ENCODE measurements around the gene NUDT8. TPM values are rescaled to one million over a fixed set of nuclear protein-coding genes. Genes with fewer than 3 reads are reported as not detected.

The NUDT8 gene
- total and polyA plus RNA-seq, 2 of the 8 experiments (the other 6 are each of a cell fraction or from before 2014, with no cell fraction given), result 7.2 to 8.3 TPM

GRCh38 chr11:67583247-67584204 is 46.2 kb downstream of the NUDT8 start, which contains the start of gene GSTP1:
TSS of gene GSTP1 (plus strand) at chr11:67583812. CDS start at chr11:67583844, 32 bp downstream.
- Histone ChIP-seq H3K79me1 (ENCODE audit: low read depth, low read length) (peaks cover 10% of the 10 kb centered on the region), H4K5ac (ENCODE audit: insufficient read length, low read depth, low read length) (peak within 1 kb of the TSS; percentile 84), H3K4me2 (ENCODE audit: insufficient read depth in 1 of 2, low read depth in 2 of 2, low read length in 2 of 2) (peak within 1 kb of the TSS; percentile 86 to 92), H3K27me3 (replicated peaks in 1 of 4; ENCODE audit: control insufficient read depth in 3 of 4, extremely low read depth in 1 of 4, insufficient read depth in 3 of 4, low read length in 3 of 4) (0 out of 7 replicates have a peak, but pooled peaks cover 0 to 2% (median 0%) of the 10 kb centered on the region in 4 experiments), H4K20me1 (replicated peaks in 1 of 2; ENCODE audit: control insufficient read depth in 1 of 2, insufficient read depth in 2 of 2, low read length in 2 of 2) (peaks cover 8 to 10% of the 10 kb centered on the region in 2 experiments), H3K23ac (ENCODE audit: insufficient read length) (no peak within 1 kb of the TSS), H3K4me1 (replicated peaks in 1 of 4; ENCODE audit: control insufficient read depth in 3 of 4, insufficient read depth in 4 of 4, low read length in 3 of 4) (peaks cover 5 to 33% (median 17%) of the 10 kb centered on the region in 4 experiments), H2BK120ac (replicated peaks; ENCODE audit: low read depth, low read length) (no peak within 1 kb of the TSS), H3K23me2 (ENCODE audit: low read depth, low read length) (peaks cover 5% of the 10 kb centered on the region; the same call in 1 of the 2 replicates), H2AFZ (ENCODE audit: low read length) (no peak within 1 kb of the TSS), H3K18ac (ENCODE audit: extremely low read depth, low read length) (peak within 1 kb of the TSS; percentile 78), H4K8ac (ENCODE audit: extremely low read depth, insufficient read depth, low read length) (peak within 1 kb of the TSS; percentile 95; the same call in 1 of the 2 replicates), H3K4ac (replicated peaks; ENCODE audit: insufficient read length, low read depth, low read length) (peak within 1 kb of the TSS; percentile 58), H2BK15ac (ENCODE audit: low read length) (peak within 1 kb of the TSS; percentile 98; the same call in 1 of the 2 replicates), H3K56ac (replicated peaks; ENCODE audit: insufficient read length, low read depth, low read length) (peak within 1 kb of the TSS; percentile 70), H3K79me2 (ENCODE audit: control insufficient read depth in 1 of 2, insufficient read depth in 2 of 2, low read length in 2 of 2) (peaks cover 0 to 27% of the 10 kb centered on the region in 2 experiments; a peak in 2 of 4 replicates), H2BK12ac (ENCODE audit: low read depth, low read length) (peak within 1 kb of the TSS; percentile 99), H3K14ac (ENCODE audit: insufficient read length) (no peak within 1 kb of the TSS), H3K9me3 (ENCODE audit: insufficient read depth in 2 of 2, low read depth in 1 of 2, low read length in 1 of 2) (no peaks in the 10 kb centered on the region), H3K27ac (ENCODE audit: low read depth, low read length) (peak within 1 kb of the TSS; percentile 75), H2BK20ac (ENCODE audit: low read length) (no peak within 1 kb of the TSS), H3K4me3 (ENCODE audit: extremely low read depth in 1 of 4, insufficient read depth in 2 of 4, low read depth in 3 of 4, low read length in 4 of 4) (peak within 1 kb of the TSS; percentile 51 to 87 (median 77)), H2AK5ac (ENCODE audit: low read depth, low read length) (peak within 1 kb of the TSS; percentile 97; the same call in 1 of the 2 replicates), H3K36me3 (ENCODE audit: control insufficient read depth in 2 of 4, insufficient read depth in 4 of 4, low read length in 3 of 4) (peaks cover 6 to 34% (median 21%) of the 10 kb centered on the region in 4 experiments; a peak in 6 of 8 replicates), H3K9ac (replicated peaks in 1 of 4; ENCODE audit: extremely low read depth in 1 of 4, low read depth in 3 of 4, low read length in 3 of 4) (peak within 1 kb of the TSS; percentile 55 to 84 (median 79)), H4K91ac (replicated peaks; ENCODE audit: insufficient read length, low read length) (peak within 1 kb of the TSS; percentile 87), H2BK5ac (ENCODE audit: low read depth, low read length) (peak within 1 kb of the TSS; percentile 88)
- DNase-seq (ENCODE audit: low read depth in 1 of 2, low spot score in 2 of 2), result peak; percentile 82 to 92
- 9% methylated on average over 43 of the region's 81 CpGs; no CpG with 5 or more reads in 1 of the 2 experiments for WGBS, 2 experiments (ENCODE audit: extremely low coverage in 1 of 2, insufficient coverage in 1 of 2, insufficient read length in 1 of 2, insufficient replicate concordance in 2 of 2, low coverage in 1 of 2, low lambda C conversion rate in 2 of 2, missing lambda C conversion rate in 1 of 2)
- no peak for FAIRE-seq
- CTCF ChIA-PET (ENCODE audit: partially characterized antibody), result interaction anchor here (0.7 to 4.3 kb wide), 10 partner anchors 9 to 33 kb away, joined by 3 to 20 read pairs (median 4); no protein-coding TSS in a partner anchor
- POLR2A ChIA-PET (ENCODE audit: partially characterized antibody), result interaction anchor here (0.8 to 6.7 kb wide), 18 partner anchors 11 to 231 kb away, joined by 3 to 71 read pairs (median 10); partner anchors contain the start of gene NUDT8
- TF ChIP-seq CREB1 (IDR thresholded peaks at IDR 0.05) (no peak), TCF12 (IDR thresholded peaks at IDR 0.05; ENCODE audit: low read depth, low read length) (peak; percentile 88), CBX5 (IDR thresholded peaks at IDR 0.05; ENCODE audit: low read depth, low read length) (no peak), SRF (IDR thresholded peaks at IDR 0.05; ENCODE audit: low read depth, low read length) (peak; percentile 87), SP1 (IDR thresholded peaks at IDR 0.05; ENCODE audit: low read depth, low read length) (no peak), RAD21 (IDR thresholded peaks at IDR 0.05 in 1 of 2, conservative IDR thresholded peaks at IDR 0.05 in 1 of 2; ENCODE audit: low read depth in 2 of 2, low read length in 2 of 2) (peak; percentile 30 to 64; a peak in 3 of 4 replicates), NANOG (IDR thresholded peaks at IDR 0.05; ENCODE audit: insufficient read depth, low read depth, low read length, poor library complexity, severe bottlenecking) (no peak), CBX8 (IDR thresholded peaks at IDR 0.05; ENCODE audit: borderline replicate concordance, low read depth, low read length) (no peak), HDAC2 (IDR thresholded peaks at IDR 0.05; ENCODE audit: borderline replicate concordance in 1 of 2, low read depth in 2 of 2, low read length in 2 of 2) (peak; percentile 19 to 96; a peak in 2 of 4 replicates), POLR2AphosphoS5 (IDR thresholded peaks at IDR 0.05; ENCODE audit: low read depth, low read length) (peak; percentile 95)
